Activated CD4-positive, alpha-beta T cell treated with anti-CD3 and anti-CD28 coated beads, Interleukin-2, amount 50 U/mL, for 24 hours (primary cell): ENCODE results near the gene QRFP.

ENCODE experiments used
- DNase-seq, 2 donors: peaks; one replicate each; pipeline ENCODE4 v3.0.0-alpha.2; 2020; ENCODE audit warnings: low read depth in 1 of 2, low spot score in 1 of 2

Gene QRFP

DNA sequence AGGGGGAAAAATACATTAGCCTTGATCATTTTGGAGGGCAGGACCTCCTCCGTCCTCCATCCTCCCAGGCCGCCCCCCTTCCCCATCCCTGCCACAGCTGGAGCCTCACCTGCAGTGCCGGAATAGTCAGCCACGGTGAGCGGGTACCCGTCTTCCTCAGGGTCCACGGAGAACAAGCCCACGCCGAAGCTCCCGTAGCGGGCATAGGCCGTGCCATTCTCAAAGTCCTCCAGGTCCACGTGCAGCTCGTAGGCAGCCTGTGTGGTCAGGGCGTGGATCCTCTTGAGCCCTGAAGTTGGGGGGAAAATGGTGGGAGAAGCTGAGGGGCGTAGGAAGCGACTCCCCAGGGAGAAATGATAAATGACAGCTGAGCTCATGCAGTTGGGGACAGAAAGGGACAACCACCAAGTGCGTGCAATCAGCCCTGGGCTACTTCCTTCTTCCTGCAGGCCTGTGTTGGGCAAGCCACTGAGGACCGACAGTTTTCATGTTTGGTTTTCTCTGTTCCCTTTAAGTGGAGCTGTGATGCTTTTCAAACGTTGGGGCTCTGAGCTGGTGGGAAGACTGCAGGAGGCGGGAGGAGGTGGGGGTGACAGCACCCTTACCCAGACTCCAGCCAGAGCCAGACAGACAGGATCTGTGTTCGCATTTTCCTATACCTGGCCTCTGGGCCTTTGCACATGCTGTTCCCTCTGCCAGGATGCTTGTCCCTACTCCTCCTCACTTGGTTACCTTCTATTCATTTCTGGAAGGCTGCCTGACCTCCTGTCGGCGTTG is 8.7 kb upstream of the QRFP start:
- no peak for DNase-seq

DNA sequence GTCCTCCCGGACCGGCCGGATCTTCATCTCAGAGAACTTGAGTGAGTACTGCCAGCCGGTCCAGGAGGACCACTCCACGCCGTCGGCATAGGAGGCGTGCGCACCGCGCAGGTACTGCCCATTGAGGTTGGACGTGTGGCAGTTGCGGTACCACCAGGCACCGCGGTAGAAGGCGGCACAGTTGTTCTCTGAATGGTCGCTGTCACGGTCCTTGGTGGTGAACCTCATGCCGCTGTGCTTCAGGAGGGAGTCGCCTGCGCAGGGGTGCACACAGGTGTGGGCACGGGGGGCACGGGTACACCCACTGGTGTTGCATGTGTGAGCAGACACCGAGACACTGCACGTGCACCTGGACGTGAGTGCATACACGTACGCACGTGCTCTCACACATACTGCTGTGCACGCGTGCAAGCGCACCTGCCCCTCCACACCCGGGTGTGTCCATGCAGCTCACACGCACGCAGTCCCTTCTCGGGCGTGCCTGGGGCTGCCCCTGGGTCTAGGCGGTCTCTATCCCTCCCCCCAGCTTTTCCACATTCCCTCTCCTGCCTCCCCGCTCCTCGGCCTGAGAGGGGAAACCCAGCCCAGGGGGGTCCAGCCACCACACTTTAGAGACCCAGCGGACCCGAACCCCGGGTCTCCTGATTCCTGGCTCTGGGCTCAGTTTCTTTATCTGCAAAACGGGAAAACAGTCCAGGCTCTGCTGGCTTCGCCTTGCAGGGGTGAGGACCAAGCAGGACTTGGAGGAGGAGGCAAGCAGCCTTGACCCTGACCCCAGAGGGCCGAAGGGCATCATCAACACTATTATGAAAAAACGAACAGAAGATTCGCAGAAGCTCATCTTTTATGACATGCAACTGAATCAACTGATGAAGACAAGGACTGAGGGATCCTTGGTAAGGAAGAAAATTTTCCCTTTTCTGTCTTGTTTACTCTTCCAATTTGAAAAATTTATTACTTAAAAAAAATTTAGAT is 7.7 kb upstream of the QRFP start:
- no peak for DNase-seq

DNA sequence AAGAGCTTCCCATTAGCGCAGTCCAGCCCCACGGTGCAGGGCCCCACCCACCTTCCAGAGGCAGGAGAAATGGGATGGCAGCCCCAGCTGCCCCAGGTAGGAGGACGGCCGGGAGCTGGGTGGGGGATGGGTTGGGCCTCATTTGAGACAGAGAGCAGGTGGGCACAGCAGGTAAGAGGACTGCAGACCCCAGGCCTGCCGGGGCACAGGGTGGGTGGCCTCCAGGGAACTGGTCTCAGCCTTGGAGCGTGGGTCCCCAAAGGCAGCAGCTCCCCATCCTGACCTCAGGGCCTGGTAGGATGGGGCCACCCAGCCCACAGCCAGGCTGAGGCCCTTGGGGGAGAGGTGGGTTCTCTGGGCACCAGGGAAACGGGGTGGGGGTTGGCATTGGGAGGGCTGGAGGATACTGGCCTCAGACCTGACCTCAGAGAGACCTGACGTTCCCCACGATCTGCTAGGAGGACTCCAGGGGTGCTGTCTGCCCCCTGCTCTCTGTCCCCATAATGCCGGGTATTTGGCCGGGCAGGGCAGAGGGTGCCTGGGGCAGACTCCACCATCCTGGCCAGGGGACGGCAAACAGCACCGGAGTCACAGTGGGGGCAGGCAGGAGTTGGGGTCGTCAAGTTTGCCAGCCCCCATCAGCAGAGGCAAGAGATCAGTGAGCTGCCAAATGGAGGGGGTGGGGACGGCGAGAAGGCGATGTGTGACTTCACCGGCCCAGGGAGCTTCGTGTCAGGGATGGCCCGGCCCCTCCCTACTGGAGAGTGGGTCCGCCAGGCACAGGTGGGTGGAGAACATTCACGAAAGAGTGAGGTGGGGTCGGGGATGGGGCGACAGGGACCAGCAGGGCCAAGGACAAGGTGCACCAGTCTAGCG is 6.8 kb upstream of the QRFP start:
- no peak for DNase-seq

DNA sequence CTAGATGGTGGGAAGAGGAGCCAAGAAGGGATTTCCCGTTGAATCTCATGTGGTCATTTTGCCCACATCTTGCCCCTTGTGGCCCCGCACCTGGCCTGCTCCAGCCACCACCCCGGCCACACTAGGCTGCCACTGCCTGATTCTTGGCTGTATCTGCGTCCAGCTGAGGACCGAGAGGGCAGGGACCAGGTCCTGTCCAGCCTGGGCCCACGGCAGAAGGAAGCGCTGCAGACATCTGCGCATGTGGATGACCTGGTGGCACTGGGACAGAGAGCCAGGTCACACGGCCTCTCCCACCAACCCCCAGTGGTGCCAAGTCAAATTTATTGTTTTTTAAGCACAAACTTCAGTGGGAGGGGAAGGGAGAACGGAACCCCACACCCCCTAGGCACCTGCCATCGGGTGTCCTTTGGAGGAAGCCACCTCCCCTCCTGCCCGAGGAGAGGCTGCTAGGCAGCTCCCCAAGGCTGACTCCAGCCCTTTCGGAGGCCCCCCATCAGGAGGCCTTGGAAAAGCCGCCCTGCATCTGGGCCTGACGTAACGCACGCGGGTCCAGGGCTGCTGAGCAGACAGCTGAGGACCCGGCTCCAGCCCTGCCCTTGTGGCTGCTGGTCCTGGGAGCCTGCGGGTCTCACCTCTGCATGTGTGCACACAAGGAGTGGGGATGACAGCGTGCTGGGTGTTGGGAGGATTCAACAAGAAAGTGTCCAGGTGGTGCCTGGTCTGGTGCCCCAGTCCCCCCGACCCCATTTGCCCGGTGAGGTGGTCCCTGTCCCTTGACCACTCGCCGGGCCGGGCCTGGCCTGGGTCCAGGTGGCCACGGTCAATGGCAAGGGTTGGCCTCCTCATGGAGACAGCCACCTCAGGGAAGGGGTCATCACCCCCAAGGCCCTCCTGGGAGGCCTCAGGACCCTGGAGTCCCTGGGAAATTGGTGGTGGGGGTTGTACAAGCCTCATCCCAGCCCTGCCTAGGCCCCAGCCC is 5.9 kb upstream of the QRFP start:
- DNase-seq = no peak

DNA sequence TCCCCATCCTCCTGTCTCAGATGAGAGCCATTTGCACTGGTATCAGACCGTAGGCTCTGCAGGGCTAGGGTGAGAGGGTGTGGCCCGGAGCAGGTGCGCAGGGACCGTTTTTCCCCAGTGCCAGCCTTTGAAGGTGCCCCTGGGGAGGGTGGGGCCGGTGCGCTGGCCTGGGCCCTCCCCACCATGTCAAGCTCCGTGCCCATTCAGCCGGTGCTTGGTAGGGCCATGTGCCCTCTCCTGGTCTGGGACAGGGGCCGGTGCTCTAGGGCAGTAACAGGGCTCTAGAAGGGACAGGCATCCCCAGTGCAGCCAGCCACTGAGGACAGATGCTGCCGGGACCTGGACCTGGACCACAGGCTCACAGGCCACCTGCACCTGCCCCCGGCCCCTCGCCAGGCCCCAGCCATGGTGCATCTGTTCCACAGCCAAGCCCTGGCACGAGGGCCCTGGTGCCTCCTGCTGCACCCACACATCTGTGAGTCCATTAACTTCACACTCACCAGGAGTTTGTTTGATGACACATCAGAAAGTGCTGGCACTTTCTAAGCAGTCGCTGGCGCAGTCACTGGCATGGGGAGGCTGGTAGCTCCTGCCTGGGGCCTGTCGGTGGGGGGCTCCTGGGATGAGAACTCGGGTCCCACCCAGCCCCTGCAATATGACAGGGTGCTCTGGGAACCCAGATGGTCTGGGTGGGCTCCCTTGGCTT is 5.0 kb upstream of the QRFP start:
- DNase-seq = no peak

DNA sequence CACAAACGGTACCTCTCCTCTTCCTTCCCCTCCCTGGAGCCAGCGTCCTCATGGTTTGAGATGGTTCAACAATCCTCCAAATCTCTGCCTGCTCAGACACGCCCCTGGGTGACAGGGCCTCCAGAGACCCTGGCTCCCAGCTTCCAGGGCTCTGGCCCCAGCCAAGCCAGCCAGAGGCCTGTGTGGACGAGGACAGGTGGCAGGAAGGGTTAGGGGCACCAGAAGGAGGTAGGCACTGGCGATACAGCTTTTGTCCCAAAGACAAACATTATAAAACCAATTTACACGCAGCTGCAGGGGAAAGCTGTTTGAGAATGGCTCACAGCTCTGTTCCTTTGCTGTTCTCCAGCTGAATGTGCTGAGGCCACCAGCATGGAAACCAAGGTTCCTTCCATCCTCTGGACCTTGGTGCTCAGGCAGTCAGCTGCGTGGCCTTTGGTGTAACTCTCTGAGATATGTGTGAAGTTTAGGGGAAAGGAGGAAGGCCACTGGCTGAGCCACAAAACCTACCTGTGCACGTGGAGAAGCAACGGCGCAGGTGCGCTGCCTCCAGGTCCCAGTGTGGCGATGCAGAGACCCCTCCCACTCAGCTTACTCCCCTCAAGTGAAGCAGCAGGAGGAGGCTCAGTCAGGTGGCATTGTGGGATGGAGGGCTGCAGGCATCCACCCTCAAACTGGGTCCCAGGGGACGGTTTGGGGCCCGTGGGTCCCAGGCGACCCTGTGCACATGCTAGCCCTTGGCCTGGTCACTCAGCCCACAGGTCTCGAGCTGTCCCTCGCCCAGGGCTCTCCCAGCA is 4.3 kb upstream of the QRFP start:
- DNase-seq = no peak

DNA sequence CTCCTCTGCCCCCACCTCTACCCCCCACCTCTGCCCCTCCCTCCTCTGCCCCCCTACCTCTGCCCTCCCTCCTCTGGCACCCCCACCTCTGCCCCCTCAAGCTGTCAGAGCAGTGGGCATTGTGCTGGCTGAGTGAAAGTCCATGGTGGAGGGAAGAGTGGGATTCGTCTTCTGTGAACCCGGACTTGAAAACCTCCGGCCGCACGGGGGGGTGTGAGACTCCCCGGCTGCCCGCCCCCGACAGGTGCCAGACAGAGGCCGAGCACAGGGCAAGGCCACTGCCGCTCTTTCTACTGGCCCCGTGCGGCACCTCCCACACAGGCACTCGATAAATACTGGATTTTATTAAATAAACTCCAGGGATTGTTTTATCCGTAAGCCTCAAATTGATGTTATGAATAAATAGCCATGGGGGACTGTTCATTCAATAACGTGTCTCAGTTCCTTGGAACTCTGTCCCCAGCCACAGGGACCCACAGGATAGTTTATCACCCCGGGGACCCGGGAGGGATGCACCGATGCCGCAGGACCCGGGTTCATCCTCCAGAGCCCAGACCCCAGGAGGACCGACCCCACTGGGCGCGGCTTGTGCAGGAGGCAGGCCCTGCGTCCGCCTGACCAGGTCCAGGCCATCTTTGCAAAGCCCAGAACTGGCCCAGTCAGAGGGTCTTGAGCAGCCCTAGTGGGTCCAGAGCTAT is 2.6 kb upstream of the QRFP start:
- DNase-seq = no peak

DNA sequence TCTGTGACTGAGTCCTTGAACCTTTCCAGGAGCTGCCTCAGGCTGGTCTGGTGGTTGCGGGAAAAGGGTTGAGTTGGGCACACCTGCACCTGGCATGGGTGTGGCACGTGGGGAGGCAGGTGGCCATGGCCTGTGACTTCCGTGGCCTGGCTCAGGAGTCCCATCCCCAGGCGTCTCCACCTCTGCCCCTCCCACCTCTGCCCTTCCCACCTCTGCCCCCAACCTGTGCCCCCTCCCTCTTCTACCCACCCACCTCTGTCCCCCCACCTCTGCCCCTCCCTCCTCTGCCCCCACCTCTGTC is 1.9 kb upstream of the QRFP start:
- DNase-seq = no peak

DNA sequence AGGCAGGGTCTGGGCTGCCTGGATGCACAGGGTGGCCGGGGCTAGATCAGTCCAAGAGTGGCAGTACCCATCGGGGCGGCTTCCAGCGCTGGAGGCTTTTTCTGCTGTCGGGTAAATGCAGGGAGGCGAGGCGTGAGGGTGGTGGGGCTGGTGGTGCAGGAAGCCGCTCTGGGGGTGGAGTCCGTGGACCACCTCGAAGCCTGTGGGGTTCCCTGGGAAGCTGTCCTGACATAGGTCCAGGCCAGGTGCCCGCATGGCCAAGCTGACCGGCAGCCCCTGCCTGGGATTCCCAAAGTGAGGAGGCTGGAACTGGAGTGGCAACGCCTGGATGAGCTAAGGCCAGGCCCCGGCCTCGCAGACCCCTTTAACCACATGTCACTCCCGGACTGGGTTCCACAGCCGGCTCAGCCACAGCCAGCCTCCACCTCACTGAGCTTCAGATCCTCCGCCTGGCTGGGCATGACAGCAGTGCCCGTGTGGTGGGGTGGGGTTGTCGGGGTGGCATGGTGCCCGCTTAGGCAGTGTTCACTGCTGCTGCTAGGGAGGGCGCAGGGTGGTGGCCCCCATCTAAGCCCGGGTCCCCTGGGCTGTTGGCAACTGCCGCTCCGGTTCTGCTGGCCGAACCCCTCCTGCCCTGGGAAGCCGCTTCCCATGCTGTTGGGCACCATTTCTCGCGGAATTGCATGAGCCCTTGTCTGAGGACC is 1.4 kb upstream of the QRFP start:
- no peak for DNase-seq

DNA sequence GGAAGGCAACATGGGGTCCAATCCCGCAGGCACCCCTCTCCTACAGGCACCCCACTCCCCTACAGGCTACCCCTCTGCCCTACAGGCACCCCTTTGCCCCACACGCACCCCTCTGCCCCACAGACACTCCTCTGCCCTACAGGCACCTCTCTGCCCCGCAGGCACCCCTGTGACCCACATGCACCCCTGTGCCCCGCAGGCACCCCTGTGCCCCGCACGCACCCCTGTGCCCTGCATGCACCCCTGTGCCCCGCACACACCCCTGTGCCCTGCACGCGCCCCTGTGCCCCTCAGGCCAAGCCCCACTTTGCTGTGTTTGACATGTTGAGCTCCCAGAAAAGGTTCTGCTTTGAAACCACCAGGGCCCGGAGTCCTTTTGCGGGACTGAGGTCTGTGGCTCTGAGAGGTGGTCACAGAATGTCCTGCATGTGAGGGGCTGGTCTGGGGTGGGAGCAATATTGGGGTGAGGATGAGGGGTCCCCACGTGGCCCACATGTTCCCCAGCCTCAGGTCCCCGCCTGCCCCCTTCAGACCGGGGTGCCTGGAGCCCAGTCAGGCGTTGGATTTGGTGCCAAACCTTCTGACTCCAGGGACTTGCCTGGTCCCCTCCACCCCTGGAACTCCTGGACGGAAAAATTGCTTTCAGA is 616 bp upstream of the QRFP start:
- no peak for DNase-seq

DNA sequence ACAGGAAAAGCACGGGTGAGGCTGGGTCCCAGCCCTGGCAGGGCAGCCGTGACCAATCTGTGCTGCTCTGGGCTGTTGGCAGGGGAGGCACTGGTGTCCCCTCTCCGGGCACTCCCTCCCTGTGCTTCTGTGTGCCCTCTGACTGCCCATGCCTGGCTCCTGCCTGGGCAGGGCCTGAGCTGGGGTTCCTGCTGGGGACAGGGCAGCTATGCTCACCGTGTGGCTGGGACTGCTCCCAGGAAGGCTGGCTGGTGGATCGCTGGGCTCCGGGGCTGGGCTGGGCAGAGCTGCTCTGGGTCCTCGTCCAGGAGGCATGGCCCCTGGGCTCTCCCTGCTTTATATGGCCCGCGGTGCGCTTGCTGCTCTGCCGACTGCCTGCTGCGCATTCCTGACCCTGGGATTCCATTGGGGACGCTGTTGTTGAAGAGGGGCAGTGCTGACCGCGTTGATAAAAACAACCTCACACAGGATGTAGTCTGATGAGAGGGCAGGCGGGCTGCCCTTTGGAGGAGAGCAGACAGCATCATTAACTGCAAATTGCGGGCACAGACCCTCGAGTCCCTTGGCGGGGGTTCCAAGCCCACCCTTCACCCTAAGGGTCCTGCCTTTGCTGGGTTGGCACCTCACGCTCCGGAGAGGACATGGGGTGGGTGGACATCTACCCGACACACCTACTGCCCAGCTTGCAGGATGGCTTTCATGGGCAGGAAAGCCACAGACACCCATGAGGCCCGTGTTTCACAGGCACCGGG is 955 bp downstream of the QRFP start:
- DNase-seq = no peak

DNA sequence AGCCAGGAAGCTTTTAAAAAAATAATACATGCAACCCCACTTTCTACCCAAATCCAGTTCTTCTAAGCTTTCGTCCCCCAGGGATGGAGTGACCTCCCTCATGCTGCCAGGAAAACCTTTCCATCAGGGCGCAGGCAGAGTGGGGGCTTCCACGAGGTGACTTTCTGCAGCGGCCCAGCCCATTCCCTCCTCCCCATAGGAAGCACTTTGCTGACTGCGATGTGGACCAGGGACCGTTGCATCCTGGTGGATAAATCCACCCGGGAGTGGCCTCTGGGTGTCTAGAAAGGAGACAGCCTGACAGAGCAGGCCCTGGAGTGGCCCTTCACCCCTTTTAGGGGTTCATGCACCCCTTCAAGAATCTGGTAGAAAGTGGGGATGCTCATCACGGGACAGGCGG is 1.6 kb downstream of the QRFP start:
- no peak for DNase-seq

DNA sequence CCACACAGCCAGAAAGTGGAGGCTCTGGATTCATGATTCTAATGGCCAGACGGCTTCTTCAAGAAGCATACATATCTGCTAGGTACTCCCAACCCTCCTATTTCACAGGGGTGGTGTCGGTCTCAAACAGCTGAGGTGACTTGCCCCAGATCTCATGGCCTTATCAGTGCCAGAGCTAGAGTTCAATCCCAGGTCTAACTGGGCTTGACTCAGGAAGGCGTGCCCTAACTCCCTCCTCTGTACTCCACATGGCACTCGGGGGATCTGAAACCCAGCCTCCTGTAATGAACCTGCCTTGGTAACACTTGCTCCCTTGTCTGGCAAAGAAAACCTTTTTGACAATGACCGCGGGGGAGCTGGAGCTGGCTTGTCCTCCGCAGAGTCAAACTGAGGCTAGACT is 2.1 kb downstream of the QRFP start:
- DNase-seq = no peak

DNA sequence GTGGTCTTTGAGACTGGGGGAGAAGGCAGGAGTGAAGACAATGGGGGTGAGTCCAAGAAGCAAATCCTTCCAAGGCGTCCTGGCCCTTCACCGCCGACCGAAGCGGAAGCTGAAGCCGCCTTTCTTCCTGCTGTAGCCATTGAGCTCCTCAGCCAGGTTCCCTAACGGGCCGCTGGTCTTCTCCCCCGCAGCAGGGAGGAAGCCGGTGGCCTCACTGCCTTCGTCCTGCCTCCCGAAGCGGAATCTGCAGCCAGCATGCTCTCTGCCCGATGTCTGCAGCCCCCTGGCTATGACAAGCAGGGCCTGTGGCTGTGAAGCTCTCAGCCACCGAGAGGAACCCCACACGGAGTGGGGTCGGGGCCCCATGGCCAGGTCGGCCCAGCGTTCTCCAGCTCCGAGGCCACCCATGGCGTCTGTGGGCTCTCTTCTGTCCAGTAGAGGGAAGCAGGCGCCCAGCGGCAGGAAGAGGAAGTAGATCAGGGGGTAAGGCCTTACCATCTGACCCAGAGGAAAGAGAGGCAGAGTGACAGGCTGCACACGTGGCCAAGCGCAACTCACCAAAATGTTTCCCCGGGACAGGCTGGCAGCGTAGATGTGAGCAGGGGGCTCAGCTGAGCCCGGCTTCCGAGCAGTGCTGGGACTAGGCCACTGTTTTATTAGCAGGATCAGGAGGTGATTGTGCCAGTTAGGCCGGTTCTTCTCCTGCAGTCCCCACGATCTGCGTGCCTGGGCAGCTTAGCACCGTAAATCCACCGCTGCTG is 3.1 kb downstream of the QRFP start:
- no peak for DNase-seq

DNA sequence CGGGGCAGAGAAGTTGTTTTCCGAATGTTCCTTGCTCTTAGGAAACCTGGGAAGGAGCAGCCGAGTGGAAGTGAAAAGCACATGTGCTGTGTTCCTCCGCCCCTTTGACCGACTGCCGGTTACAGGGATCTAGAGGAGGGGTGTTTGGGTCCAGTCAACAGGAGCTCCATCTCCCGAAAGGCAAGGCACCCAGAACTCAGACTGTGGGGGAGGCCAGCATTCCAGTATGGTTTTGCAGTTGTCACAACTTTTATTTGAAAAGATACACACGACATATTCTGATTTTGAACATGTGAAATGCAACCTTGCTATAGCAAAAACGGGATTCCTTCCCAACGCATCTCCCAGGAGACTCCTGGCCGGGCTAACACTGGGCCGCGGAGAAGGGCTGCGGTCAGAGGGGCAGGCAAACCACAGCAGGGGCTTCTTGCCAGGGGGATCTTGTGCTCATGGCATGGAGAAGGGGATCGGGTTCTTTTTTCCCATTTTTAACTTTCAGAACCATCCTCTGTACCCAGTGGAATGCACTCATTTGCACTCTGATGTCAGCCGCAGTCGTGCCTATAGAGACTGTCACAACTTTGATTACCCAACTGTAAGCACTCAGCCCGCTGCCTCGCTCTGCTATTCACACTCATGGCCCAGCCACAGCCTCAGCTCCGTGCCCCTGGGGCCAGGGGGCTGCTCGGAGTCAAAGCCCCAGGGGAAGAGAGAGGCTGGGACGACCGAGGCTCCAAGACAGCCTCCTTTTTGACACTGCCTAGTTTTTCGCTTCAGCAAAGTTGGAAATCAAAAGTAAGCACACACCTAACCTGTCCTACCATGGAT is 3.9 kb downstream of the QRFP start:
- no peak for DNase-seq
